Chondrocyte (in vitro differentiated cells): Measurements from ENCODE around the gene PPFIBP1. TPM values are rescaled to one million over a fixed set of nuclear protein-coding genes. Genes with fewer than 3 reads are reported as not detected.
A peak's percentile ranks its signal among the peaks of the same experiment; 100 is the strongest.
"Not testable (repeated sequence)": the region's sequence is repeated elsewhere in the genome, so short reads cannot be mapped to it uniquely, and the experiment has no call there.

ENCODE experiments used
- DNase-seq: peaks from one replicate; pipeline ENCODE4 v3.0.0; 2021; ENCODE audit warnings: mixed read lengths, low spot score
- H3K27ac Mint-ChIP-seq: one replicate; pipeline ENCODE4 v1.8.0; 2021; ENCODE audit warnings: mild to moderate bottlenecking, moderate library complexity, mixed read lengths; ENCODE audit not compliant: unreplicated experiment
- H3K27me3 Mint-ChIP-seq: 2 replicates; pipeline ENCODE4 v1.8.0; 2021; ENCODE audit warnings: low read depth, mixed read lengths
- H3K36me3 Mint-ChIP-seq: 2 replicates; pipeline ENCODE4 v1.8.0; 2021; ENCODE audit warnings: low read depth, mixed read lengths
- H3K4me1 Mint-ChIP-seq: 2 replicates; pipeline ENCODE4 v1.8.0; 2021; ENCODE audit warnings: low read depth, mild to moderate bottlenecking, mixed read lengths
- H3K4me3 Mint-ChIP-seq: one replicate; pipeline ENCODE4 v1.8.0; 2021; ENCODE audit warnings: mild to moderate bottlenecking, moderate library complexity, mixed read lengths; ENCODE audit not compliant: unreplicated experiment
- H3K9me3 Mint-ChIP-seq: 2 replicates; pipeline ENCODE4 v1.8.0; 2021; ENCODE audit warnings: low read depth, mixed read lengths
- total RNA-seq: library from RNA; stranded (reverse); gene quantifications from 3 replicates; pipeline ENCODE4 v1.2.1, GENCODE V29; 2021
- TF ChIP-seq, protein P1 (sequence below): fragments of 200-600 bp; sonication (generic); IDR thresholded peaks from 2 replicates; pipeline ENCODE4 v1.5.0; 2021; ENCODE audit warnings: antibody characterized with exemption, mild to moderate bottlenecking, moderate library complexity

Gene PPFIBP1
- total RNA-seq, 1 donor from 2014 or later = 85.0 TPM

DNA sequence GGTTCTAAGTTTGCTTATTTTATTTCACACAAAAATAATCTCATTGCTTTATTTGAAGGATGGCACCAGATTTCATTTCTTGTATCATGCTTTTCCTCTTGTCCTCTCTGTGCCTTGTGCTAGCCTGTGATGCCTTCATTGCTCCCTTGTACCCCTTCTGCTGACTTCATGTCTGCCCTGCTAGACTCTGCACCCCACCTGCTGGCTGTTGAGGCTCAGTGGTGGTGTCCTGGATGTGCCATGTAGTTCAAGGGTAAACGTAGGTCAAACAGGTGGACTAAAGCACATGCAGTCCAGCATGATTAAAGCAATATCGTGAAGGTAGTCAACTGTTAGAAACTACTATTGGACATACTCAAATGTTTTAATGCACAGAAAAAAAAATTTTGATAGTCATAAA, 208.3 kb downstream of the PPFIBP1 start:
- H3K27me3 Mint-ChIP-seq = no peaks in the 10 kb centered on the region
- H3K27ac Mint-ChIP-seq = no peak overlapping the region
- TF ChIP-seq, protein P1, sequence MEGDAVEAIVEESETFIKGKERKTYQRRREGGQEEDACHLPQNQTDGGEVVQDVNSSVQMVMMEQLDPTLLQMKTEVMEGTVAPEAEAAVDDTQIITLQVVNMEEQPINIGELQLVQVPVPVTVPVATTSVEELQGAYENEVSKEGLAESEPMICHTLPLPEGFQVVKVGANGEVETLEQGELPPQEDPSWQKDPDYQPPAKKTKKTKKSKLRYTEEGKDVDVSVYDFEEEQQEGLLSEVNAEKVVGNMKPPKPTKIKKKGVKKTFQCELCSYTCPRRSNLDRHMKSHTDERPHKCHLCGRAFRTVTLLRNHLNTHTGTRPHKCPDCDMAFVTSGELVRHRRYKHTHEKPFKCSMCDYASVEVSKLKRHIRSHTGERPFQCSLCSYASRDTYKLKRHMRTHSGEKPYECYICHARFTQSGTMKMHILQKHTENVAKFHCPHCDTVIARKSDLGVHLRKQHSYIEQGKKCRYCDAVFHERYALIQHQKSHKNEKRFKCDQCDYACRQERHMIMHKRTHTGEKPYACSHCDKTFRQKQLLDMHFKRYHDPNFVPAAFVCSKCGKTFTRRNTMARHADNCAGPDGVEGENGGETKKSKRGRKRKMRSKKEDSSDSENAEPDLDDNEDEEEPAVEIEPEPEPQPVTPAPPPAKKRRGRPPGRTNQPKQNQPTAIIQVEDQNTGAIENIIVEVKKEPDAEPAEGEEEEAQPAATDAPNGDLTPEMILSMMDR = no peak
- no peaks in the 10 kb centered on the region for H3K9me3 Mint-ChIP-seq
- no peak overlapping the region for H3K4me3 Mint-ChIP-seq
- H3K4me1 Mint-ChIP-seq = no peaks in the 10 kb centered on the region
- no peak for DNase-seq
- peaks cover 13% of the 10 kb centered on the region for H3K36me3 Mint-ChIP-seq

DNA sequence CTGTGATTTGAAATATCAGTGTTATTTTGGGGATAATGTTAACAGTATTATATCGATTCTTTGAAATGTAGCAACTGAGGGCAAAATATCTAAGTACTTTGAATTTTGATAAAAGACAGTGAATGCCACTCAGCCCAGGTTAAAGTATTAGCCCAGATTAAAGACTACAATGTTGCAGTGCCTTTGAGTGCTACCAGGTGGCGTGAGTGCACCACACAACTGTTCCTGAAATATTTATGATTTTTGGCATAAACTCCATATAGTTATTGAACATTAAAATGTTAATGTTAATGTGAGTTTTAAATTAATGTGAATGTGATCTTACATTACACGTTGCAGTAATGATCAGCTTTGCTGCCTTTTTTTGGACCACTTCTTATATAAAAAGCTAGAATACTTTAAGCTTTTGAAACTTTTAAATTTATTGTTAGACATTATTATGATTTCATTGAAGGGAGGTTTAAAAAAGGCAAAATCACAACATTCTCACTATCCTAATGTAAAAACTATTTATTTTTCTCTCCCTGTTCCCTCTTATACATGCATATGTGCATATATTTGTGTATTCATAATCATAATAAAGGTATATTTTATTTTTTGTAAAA, 209.1 kb downstream of the PPFIBP1 start:
- no peaks in the 10 kb centered on the region for H3K27me3 Mint-ChIP-seq
- no peak overlapping the region for H3K27ac Mint-ChIP-seq
- no peak overlapping the region for H3K4me3 Mint-ChIP-seq
- TF ChIP-seq, protein P1 = peak; percentile 92
- H3K9me3 Mint-ChIP-seq = no peaks in the 10 kb centered on the region
- no peaks in the 10 kb centered on the region for H3K4me1 Mint-ChIP-seq
- no peak for DNase-seq
- H3K36me3 Mint-ChIP-seq = peaks cover 16% of the 10 kb centered on the region

- no peak overlapping the region for H3K27ac Mint-ChIP-seq
- no peak overlapping the region for H3K4me3 Mint-ChIP-seq
- no peak for DNase-seq
- TF ChIP-seq, protein P1 = no peak
- no peaks in the 10 kb centered on the region for H3K4me1 Mint-ChIP-seq
- H3K27me3 Mint-ChIP-seq = no peaks in the 10 kb centered on the region
- H3K9me3 Mint-ChIP-seq = no peaks in the 10 kb centered on the region
- H3K36me3 Mint-ChIP-seq = peaks cover 16% of the 10 kb centered on the region
Measured at GRCh38 chr12:27733791-27734190, 209.8 kb downstream of the PPFIBP1 start.

DNA sequence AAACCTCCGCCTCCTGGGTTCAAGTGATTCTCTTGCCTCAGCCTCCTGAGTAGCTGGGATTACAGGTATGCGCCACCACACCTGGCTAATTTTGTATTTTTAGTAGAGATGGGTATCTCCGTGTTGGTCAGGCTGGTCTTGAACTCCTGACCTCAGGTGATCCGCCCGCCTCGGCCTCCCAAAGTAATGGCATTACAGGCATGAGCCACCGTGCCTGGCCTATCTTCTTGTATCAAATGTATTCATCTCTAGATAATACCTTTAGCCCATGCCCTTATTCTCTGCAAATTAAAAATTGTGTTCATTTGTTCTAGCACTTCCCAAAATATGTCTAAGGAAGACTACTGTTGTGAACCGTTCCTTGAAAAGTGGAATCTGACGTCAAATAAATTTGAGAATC, 210.3 kb downstream of the PPFIBP1 start:
- H3K9me3 Mint-ChIP-seq, H3K4me1 Mint-ChIP-seq, DNase-seq, H3K27me3 Mint-ChIP-seq, H3K4me3 Mint-ChIP-seq, H3K27ac Mint-ChIP-seq: not testable (repeated sequence)
- H3K36me3 Mint-ChIP-seq = peaks cover 16% of the 10 kb centered on the region

- DNase-seq = no peak
- no peaks in the 10 kb centered on the region for H3K9me3 Mint-ChIP-seq
- peaks cover 17% of the 10 kb centered on the region for H3K36me3 Mint-ChIP-seq
- H3K4me3 Mint-ChIP-seq = no peak overlapping the region
- H3K27ac Mint-ChIP-seq = no peak overlapping the region
- no peaks in the 10 kb centered on the region for H3K27me3 Mint-ChIP-seq
- TF ChIP-seq, protein P1 = no peak
- peaks cover 5% of the 10 kb centered on the region for H3K4me1 Mint-ChIP-seq
Measured at GRCh38 chr12:27743601-27744000, 219.6 kb downstream of the PPFIBP1 start.

Other genes with a start within 250 kb of the PPFIBP1 start
- 9.0 to 12.0 TPM (median 11.6 TPM) in 3 replicates for gene BMAL2, start 191.4 kb upstream of the PPFIBP1 start, total RNA-seq
- gene SMCO2, start 77.5 kb upstream of the PPFIBP1 start, total RNA-seq = not detected in 3 replicates
- gene REP15, start 172.2 kb downstream of the PPFIBP1 start, total RNA-seq = 0.54 to 1.3 TPM (median 1.3 TPM) in 3 replicates
- gene MRPS35, start 186.6 kb downstream of the PPFIBP1 start, total RNA-seq = 29.2 to 33.1 TPM (median 33.1 TPM) in 3 replicates